BLaER1 (cell line): ENCODE measurements around the gene CDH23.

ENCODE experiments used
- H3K27ac ChIP-seq: shearing (Covaris generic); formaldehyde crosslinking; 2 replicates; pipeline ENCODE4 v1.8.1; 2022
- H3K27me3 ChIP-seq: shearing (Covaris generic); formaldehyde crosslinking; 2 replicates; pipeline ENCODE4 v1.8.1; 2022
- H3K36me3 ChIP-seq: shearing (Covaris generic); formaldehyde crosslinking; 2 replicates; pipeline ENCODE4 v1.8.1; 2022
- H3K4me1 ChIP-seq: shearing (Covaris generic); formaldehyde crosslinking; 2 replicates; pipeline ENCODE4 v1.8.1; 2022
- H3K4me2 ChIP-seq: shearing (Covaris generic); formaldehyde crosslinking; 2 replicates; pipeline ENCODE4 v1.8.1; 2022
- H3K4me3 ChIP-seq: shearing (Covaris generic); formaldehyde crosslinking; 2 replicates; pipeline ENCODE4 v1.8.1; 2022
- H3K9ac ChIP-seq: shearing (Covaris generic); formaldehyde crosslinking; 2 replicates; pipeline ENCODE4 v1.8.1; 2022
- H3K9me3 ChIP-seq: shearing (Covaris generic); formaldehyde crosslinking; 2 replicates; pipeline ENCODE4 v1.8.1; 2022
- H4K20me1 ChIP-seq: shearing (Covaris generic); formaldehyde crosslinking; 2 replicates; pipeline ENCODE4 v1.8.1; 2022
- Cebpa-rat ChIP-seq: shearing (Covaris generic); IDR thresholded peaks from 2 replicates; pipeline ENCODE4 v1.8.1; 2022

The CDH23 gene

GRCh38 chr10:71805776-71806703 is 409.3 kb downstream of the CDH23 start:
- Histone ChIP-seq H3K4me3 (no peak overlapping the region), H3K4me2 (no peak overlapping the region), H4K20me1 (no peaks in the 10 kb centered on the region), H3K27ac (no peak overlapping the region), H3K27me3 (no peaks in the 10 kb centered on the region), H3K9me3 (no peaks in the 10 kb centered on the region), H3K4me1 (no peaks in the 10 kb centered on the region), H3K9ac (no peak overlapping the region), H3K36me3 (no peaks in the 10 kb centered on the region)
- no peak for TF ChIP-seq Cebpa-rat

- Histone ChIP-seq H3K27me3 (no peaks in the 10 kb centered on the region), H3K27ac (no peak overlapping the region), H3K4me1 (peaks cover under 1% of the 10 kb centered on the region; the same call in 1 of the 2 replicates), H3K9me3 (no peaks in the 10 kb centered on the region), H3K4me3 (no peak overlapping the region), H3K9ac (no peak overlapping the region), H3K4me2 (no peak overlapping the region), H3K36me3 (no peaks in the 10 kb centered on the region), H4K20me1 (no peaks in the 10 kb centered on the region)
- no peak for TF ChIP-seq Cebpa-rat
Measured at GRCh38 chr10:71806704-71807556, 410.2 kb downstream of the CDH23 start.

- Histone ChIP-seq H3K4me1 (peaks cover 8% of the 10 kb centered on the region), H4K20me1 (no peaks in the 10 kb centered on the region), H3K27ac (no peak overlapping the region), H3K27me3 (no peaks in the 10 kb centered on the region), H3K9me3 (no peaks in the 10 kb centered on the region), H3K9ac (no peak overlapping the region), H3K4me2 (no peak overlapping the region), H3K4me3 (no peak overlapping the region), H3K36me3 (no peaks in the 10 kb centered on the region)
- no peak for TF ChIP-seq Cebpa-rat
Measured at GRCh38 chr10:71807557-71808510, 411.1 kb downstream of the CDH23 start.

GRCh38 chr10:71809628-71810027 is 412.9 kb downstream of the CDH23 start:
- H4K20me1 ChIP-seq, result peaks cover 14% of the 10 kb centered on the region
- no peak overlapping the region for H3K4me3 ChIP-seq
- H3K4me1 ChIP-seq, result peaks cover 9% of the 10 kb centered on the region
- no peak overlapping the region for H3K9ac ChIP-seq
- no peak overlapping the region for H3K27ac ChIP-seq
- no peaks in the 10 kb centered on the region for H3K9me3 ChIP-seq
- peaks cover under 1% of the 10 kb centered on the region; the same call in 1 of the 2 replicates for H3K36me3 ChIP-seq
- no peak for TF ChIP-seq Cebpa-rat
- no peaks in the 10 kb centered on the region for H3K27me3 ChIP-seq
- no peak overlapping the region for H3K4me2 ChIP-seq

GRCh38 chr10:71810048-71810750 is 413.5 kb downstream of the CDH23 start:
- no peak overlapping the region for H3K4me3 ChIP-seq
- 0 out of 2 replicates have a peak overlapping the region, but pooled peaks have one; percentile 0 for H3K4me2 ChIP-seq
- TF ChIP-seq Cebpa-rat, result no peak
- H3K27ac ChIP-seq, result no peak overlapping the region
- no peaks in the 10 kb centered on the region for H3K27me3 ChIP-seq
- peaks cover 20% of the 10 kb centered on the region for H4K20me1 ChIP-seq
- H3K9ac ChIP-seq, result no peak overlapping the region
- peaks cover 9% of the 10 kb centered on the region for H3K4me1 ChIP-seq
- H3K9me3 ChIP-seq, result no peaks in the 10 kb centered on the region
- peaks cover 6% of the 10 kb centered on the region for H3K36me3 ChIP-seq

GRCh38 chr10:71811351-71811750 is 414.6 kb downstream of the CDH23 start:
- TF ChIP-seq Cebpa-rat, result no peak
- H3K9me3 ChIP-seq, result no peaks in the 10 kb centered on the region

GRCh38 chr10:71812016-71812912 is 415.5 kb downstream of the CDH23 start:
- H3K9me3 ChIP-seq, result no peaks in the 10 kb centered on the region

More at GRCh38 chr10:71811351-71811750, 414.6 kb downstream of the CDH23 start:
- no peak overlapping the region for H3K27ac ChIP-seq
- H4K20me1 ChIP-seq, result peaks cover 31% of the 10 kb centered on the region
- H3K4me1 ChIP-seq, result peaks cover 9% of the 10 kb centered on the region
- H3K4me2 ChIP-seq, result no peak overlapping the region
- no peak overlapping the region for H3K4me3 ChIP-seq
- H3K27me3 ChIP-seq, result no peaks in the 10 kb centered on the region
- H3K9ac ChIP-seq, result no peak overlapping the region
- H3K36me3 ChIP-seq, result peaks cover 18% of the 10 kb centered on the region

More at GRCh38 chr10:71812016-71812912, 415.5 kb downstream of the CDH23 start:
- Histone ChIP-seq H3K9ac (no peak overlapping the region), H3K4me3 (no peak overlapping the region), H3K27me3 (no peaks in the 10 kb centered on the region), H4K20me1 (peaks cover 40% of the 10 kb centered on the region), H3K36me3 (peaks cover 27% of the 10 kb centered on the region), H3K4me2 (no peak overlapping the region), H3K4me1 (peaks cover 9% of the 10 kb centered on the region), H3K27ac (no peak overlapping the region)
- no peak for TF ChIP-seq Cebpa-rat
